HEK293 (cell line): Measurements from ENCODE around the gene DYNC2I2.
A peak's percentile ranks its signal among the peaks of the same experiment; 100 is the strongest.

Source experiments
- EGR2 ChIP-seq: fragments of 450-650 bp; formaldehyde crosslinking; IDR thresholded peaks from 2 replicates; pipeline ENCODE4 v1.5.1; 2016; ENCODE audit warnings: low read depth, missing biosample characterization, missing genetic modification characterization
- GLI2 ChIP-seq: fragments of 450-650 bp; formaldehyde crosslinking; IDR thresholded peaks from 2 replicates; pipeline ENCODE4; 2017; ENCODE audit warnings: missing biosample characterization, missing genetic modification characterization, low read depth, borderline replicate concordance
- HIC1 ChIP-seq: fragments of 450-650 bp; formaldehyde crosslinking; IDR thresholded peaks from 2 replicates; pipeline ENCODE4 v1.5.1; 2016; ENCODE audit warnings: missing biosample characterization, missing genetic modification characterization
- KLF16 ChIP-seq: fragments of 450-650 bp; formaldehyde crosslinking; IDR thresholded peaks from 2 replicates; pipeline ENCODE4 v1.5.1; 2017; ENCODE audit warnings: missing biosample characterization, missing genetic modification characterization
- KLF9 ChIP-seq: fragments of 450-650 bp; formaldehyde crosslinking; IDR thresholded peaks from 2 replicates; pipeline ENCODE4 v1.5.1; 2016; ENCODE audit warnings: missing biosample characterization, missing genetic modification characterization, low read depth
- PATZ1 ChIP-seq: fragments of 450-650 bp; formaldehyde crosslinking; IDR thresholded peaks from 2 replicates; pipeline ENCODE4 v1.5.1; 2016; ENCODE audit warnings: missing biosample characterization, missing genetic modification characterization
- ZBTB26 ChIP-seq: fragments of 450-650 bp; formaldehyde crosslinking; optimal IDR thresholded peaks from 2 replicates; pipeline ENCODE3; 2016; ENCODE audit warnings: missing biosample characterization, mild to moderate bottlenecking, missing genetic modification characterization
- ZFP41 ChIP-seq: fragments of 450-650 bp; formaldehyde crosslinking; IDR thresholded peaks from 2 replicates; pipeline ENCODE4 v1.5.1; 2016; ENCODE audit warnings: missing biosample characterization, missing genetic modification characterization, borderline replicate concordance
- ZNF133 ChIP-seq: fragments of 450-650 bp; formaldehyde crosslinking; IDR thresholded peaks from 2 replicates; pipeline ENCODE4 v1.5.1; 2016; ENCODE audit warnings: missing biosample characterization, missing genetic modification characterization
- ZNF148 ChIP-seq: fragments of 450-650 bp; formaldehyde crosslinking; IDR thresholded peaks from 2 replicates; pipeline ENCODE4 v1.5.0; 2017; ENCODE audit warnings: missing biosample characterization, missing genetic modification characterization, borderline replicate concordance
- ZNF335 ChIP-seq: fragments of 450-650 bp; formaldehyde crosslinking; conservative IDR thresholded peaks from 2 replicates; pipeline ENCODE4 v1.5.1; 2016; ENCODE audit warnings: missing biosample characterization, missing genetic modification characterization
- ZNF341 ChIP-seq: fragments of 450-650 bp; formaldehyde crosslinking; IDR thresholded peaks from 2 replicates; pipeline ENCODE4; 2016; ENCODE audit warnings: low read depth, missing biosample characterization, missing genetic modification characterization
- ZNF366 ChIP-seq: fragments of 450-650 bp; formaldehyde crosslinking; conservative IDR thresholded peaks from 2 replicates; pipeline ENCODE4 v1.5.1; 2016; ENCODE audit warnings: missing biosample characterization, missing genetic modification characterization
- ZNF394 ChIP-seq: fragments of 450-650 bp; formaldehyde crosslinking; IDR thresholded peaks from 2 replicates; pipeline ENCODE4 v1.5.1; 2016; ENCODE audit warnings: missing biosample characterization, missing genetic modification characterization, mild to moderate bottlenecking, moderate library complexity, borderline replicate concordance
- ZNF580 ChIP-seq: fragments of 450-650 bp; formaldehyde crosslinking; IDR thresholded peaks from 2 replicates; pipeline ENCODE4 v1.5.1; 2016; ENCODE audit warnings: missing biosample characterization, missing genetic modification characterization
- ZNF600 ChIP-seq: fragments of 450-650 bp; formaldehyde crosslinking; IDR thresholded peaks from 2 replicates; pipeline ENCODE4 v1.5.1; 2016; ENCODE audit warnings: missing biosample characterization, missing genetic modification characterization
- ZNF660 ChIP-seq: fragments of 450-650 bp; IDR thresholded peaks from 2 replicates; pipeline ENCODE4 v1.5.1; 2018; ENCODE audit warnings: missing biosample characterization, mild to moderate bottlenecking, missing genetic modification characterization
- ZNF704 ChIP-seq: fragments of 450-650 bp; formaldehyde crosslinking; IDR thresholded peaks from 2 replicates; pipeline ENCODE4 v1.5.1; 2016; ENCODE audit warnings: missing biosample characterization, missing genetic modification characterization
- ZNF776 ChIP-seq: fragments of 450-650 bp; formaldehyde crosslinking; IDR thresholded peaks from 2 replicates; pipeline ENCODE4 v1.5.0; 2017; ENCODE audit warnings: missing biosample characterization, missing genetic modification characterization, borderline replicate concordance

DYNC2I2 gene

GRCh38 chr9:128689820-128690683 is 33.4 kb upstream of the DYNC2I2 start (continued):
- TF ChIP-seq PATZ1 (peak; percentile 60), ZNF366 (no peak), ZNF704 (tag by site-specific recombination) (no peak), EGR2 (peak; percentile 78), ZNF600 (tag by site-specific recombination) (peak; percentile 71; the same call in 1 of the 2 replicates), KLF16 (tag by site-specific recombination) (peak; percentile 31), ZNF148 (no peak), HIC1 (tag by site-specific recombination) (no peak), ZNF133 (tag by site-specific recombination) (no peak), ZNF394 (tag by site-specific recombination) (peak; percentile 23; the same call in 1 of the 2 replicates), ZNF335 (tag by site-specific recombination) (0 out of 2 replicates have a peak, but pooled peaks have one; percentile 40), ZNF341 (tag by site-specific recombination) (no peak), ZNF580 (tag by site-specific recombination) (no peak), ZFP41 (no peak), ZNF660 (tag by site-specific recombination) (0 out of 2 replicates have a peak, but pooled peaks have one; percentile 38), ZNF776 (tag by site-specific recombination) (no peak), KLF9 (tag by site-specific recombination) (peak; percentile 77), GLI2 (no peak), ZBTB26 (tag by site-specific recombination) (peak; percentile 56)
